Caco-2 (cell line): ENCODE measurements around the gene FCHSD2. TPM values are rescaled to one million over a fixed set of nuclear protein-coding genes. Genes with fewer than 3 reads are reported as not detected.
A peak's percentile ranks its signal among the peaks of the same experiment; 100 is the strongest.

Experiments used
- BruUV-seq: library from RNA; stranded (reverse); fragments of 400-500 nt; replicated peaks from 2 replicates; lab custom pipeline; 2021; lab: Mats Ljungman, UMichigan
- CTCF ChIA-PET: fragments of 300-600 bp; sonication (Branson Sonifier 250); formaldehyde crosslinking; loops from one replicate; lab custom pipeline; 2022; ENCODE audit warnings: antibody characterized with exemption; lab: Charles Lee
- POLR2A ChIA-PET: fragments of 300-600 bp; sonication (Branson Sonifier 250); formaldehyde crosslinking; loops from one replicate; lab custom pipeline; 2022; ENCODE audit warnings: antibody characterized with exemption; lab: Charles Lee
- DNase-seq, 2 experiments: peaks; one replicate each; pipeline versions ENCODE4 v3.0.0 to v3.0.0-alpha.2; 2020 to 2022
- H3K27me3 ChIP-seq: replicated peaks from 2 replicates; pipeline ENCODE4 v1.6.0; 2011; ENCODE audit warnings: low read length; ENCODE audit not compliant: control insufficient read depth, insufficient read depth
- H3K36me3 ChIP-seq: 2 replicates; pipeline ENCODE4 v1.5.1; 2011; ENCODE audit warnings: low read length; ENCODE audit not compliant: control insufficient read depth, insufficient read depth
- H3K4me1 ChIP-seq: fragments of 250-450 bp; sonication (Bioruptor Pico); 2 replicates; pipeline ENCODE4 v1.5.1; 2020; ENCODE audit warnings: mild to moderate bottlenecking
- H3K4me3 ChIP-seq: 2 replicates; pipeline ENCODE4 v1.5.1; 2011; ENCODE audit warnings: low read depth, mild to moderate bottlenecking, control low read depth, low read length
- H3K9me3 ChIP-seq: fragments of 250-450 bp; sonication (Bioruptor Pico); 2 replicates; pipeline ENCODE4 v1.5.1; 2020; ENCODE audit warnings: mild to moderate bottlenecking, moderate library complexity
- H3K27ac Mint-ChIP-seq: one replicate; pipeline ENCODE4 v1.8.0; 2022; ENCODE audit warnings: mixed read lengths; ENCODE audit not compliant: unreplicated experiment
- H3K27me3 Mint-ChIP-seq: one replicate; pipeline ENCODE4 v1.8.0; 2022; ENCODE audit warnings: mixed read lengths; ENCODE audit not compliant: insufficient read depth, unreplicated experiment
- H3K36me3 Mint-ChIP-seq: one replicate; pipeline ENCODE4 v1.8.0; 2022; ENCODE audit warnings: mild to moderate bottlenecking, mixed read lengths; ENCODE audit not compliant: insufficient read depth, unreplicated experiment
- H3K4me1 Mint-ChIP-seq: one replicate; pipeline ENCODE4 v1.8.0; 2022; ENCODE audit warnings: low read depth, mixed read lengths; ENCODE audit not compliant: unreplicated experiment
- H3K4me3 Mint-ChIP-seq: one replicate; pipeline ENCODE4 v1.8.0; 2022; ENCODE audit warnings: mild to moderate bottlenecking, moderate library complexity, mixed read lengths; ENCODE audit not compliant: unreplicated experiment
- H3K9me3 Mint-ChIP-seq: one replicate; pipeline ENCODE4 v1.8.0; 2022; ENCODE audit warnings: mixed read lengths; ENCODE audit not compliant: unreplicated experiment
- intact Hi-C: fragments of 100-400 bp; cut with micrococcal nuclease; formaldehyde crosslinking; loops from one replicate; pipeline ENCODE4 v1.10.0; 2022; ENCODE audit not compliant: unreplicated experiment
- total RNA-seq: library from RNA; stranded (reverse); gene quantifications from 2 replicates; pipeline ENCODE4 v1.2.3, GENCODE V29; 2022
- TF ChIP-seq, protein P1 (sequence below), 2 experiments: fragments of 200-600 bp in 1 of 2; IDR thresholded peaks; 1 replicate in 1 of 2; 2 replicates in 1 of 2; pipeline versions ENCODE4 v1.5.1 to v1.8.0; 2011 to 2022; ENCODE audit warnings: antibody characterized with exemption in 1 of 2, control low read depth in 1 of 2, inconsistent platforms in 1 of 2, low read depth in 1 of 2, low read length in 1 of 2, mild to moderate bottlenecking in 1 of 2, moderate library complexity in 1 of 2; ENCODE audit not compliant: insufficient read depth in 1 of 2, severe bottlenecking in 1 of 2, unreplicated experiment in 1 of 2

Gene FCHSD2
- total RNA-seq, 1 experiment from 2014 or later = 32.7 TPM

DNA sequence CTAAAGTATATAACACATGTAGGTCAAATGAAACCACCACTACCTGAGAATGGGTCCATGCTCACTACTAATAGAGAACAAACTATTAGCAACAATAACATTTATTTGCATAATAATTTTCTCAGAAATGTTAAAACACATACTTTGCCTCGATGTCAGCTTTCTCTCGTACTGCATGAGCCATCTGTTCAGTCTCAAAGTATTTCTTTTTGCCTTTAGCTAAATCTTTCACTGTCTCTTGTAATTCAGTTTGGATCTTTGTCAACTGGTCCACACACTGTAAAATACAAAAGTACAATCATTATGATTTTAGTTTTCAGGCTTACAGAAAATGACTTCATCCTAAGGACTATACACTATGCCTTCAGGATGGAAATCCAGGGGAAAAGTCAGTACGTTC, 153.3 kb downstream of the FCHSD2 start:
- peaks cover 13% of the 10 kb centered on the region for H3K4me1 Mint-ChIP-seq
- no peaks in the 10 kb centered on the region for H3K9me3 Mint-ChIP-seq
- H3K36me3 ChIP-seq = no peaks in the 10 kb centered on the region
- H3K27me3 Mint-ChIP-seq = no peaks in the 10 kb centered on the region
- no peaks in the 10 kb centered on the region for H3K27me3 ChIP-seq
- H3K27ac Mint-ChIP-seq = no peak overlapping the region
- no TSS peak for BruUV-seq
- H3K9me3 ChIP-seq = 0 out of 2 replicates have a peak, but pooled peaks cover 5% of the 10 kb centered on the region
- ChIA-PET CTCF (no interaction called here), POLR2A (no interaction called here)
- DNase-seq = no peak
- TF ChIP-seq, protein P1, sequence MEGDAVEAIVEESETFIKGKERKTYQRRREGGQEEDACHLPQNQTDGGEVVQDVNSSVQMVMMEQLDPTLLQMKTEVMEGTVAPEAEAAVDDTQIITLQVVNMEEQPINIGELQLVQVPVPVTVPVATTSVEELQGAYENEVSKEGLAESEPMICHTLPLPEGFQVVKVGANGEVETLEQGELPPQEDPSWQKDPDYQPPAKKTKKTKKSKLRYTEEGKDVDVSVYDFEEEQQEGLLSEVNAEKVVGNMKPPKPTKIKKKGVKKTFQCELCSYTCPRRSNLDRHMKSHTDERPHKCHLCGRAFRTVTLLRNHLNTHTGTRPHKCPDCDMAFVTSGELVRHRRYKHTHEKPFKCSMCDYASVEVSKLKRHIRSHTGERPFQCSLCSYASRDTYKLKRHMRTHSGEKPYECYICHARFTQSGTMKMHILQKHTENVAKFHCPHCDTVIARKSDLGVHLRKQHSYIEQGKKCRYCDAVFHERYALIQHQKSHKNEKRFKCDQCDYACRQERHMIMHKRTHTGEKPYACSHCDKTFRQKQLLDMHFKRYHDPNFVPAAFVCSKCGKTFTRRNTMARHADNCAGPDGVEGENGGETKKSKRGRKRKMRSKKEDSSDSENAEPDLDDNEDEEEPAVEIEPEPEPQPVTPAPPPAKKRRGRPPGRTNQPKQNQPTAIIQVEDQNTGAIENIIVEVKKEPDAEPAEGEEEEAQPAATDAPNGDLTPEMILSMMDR (IDR thresholded peaks at IDR 0.05; ENCODE audit: insufficient read depth in 1 of 2, low read depth in 1 of 2, low read length in 1 of 2, severe bottlenecking in 1 of 2, unreplicated experiment in 1 of 2) = no peak
- H3K4me1 ChIP-seq = peaks cover 23% of the 10 kb centered on the region
- H3K36me3 Mint-ChIP-seq = no peaks in the 10 kb centered on the region
- H3K4me3 Mint-ChIP-seq = no peak overlapping the region
- no peak overlapping the region for H3K4me3 ChIP-seq
- intact Hi-C loops = no loop called here

DNA sequence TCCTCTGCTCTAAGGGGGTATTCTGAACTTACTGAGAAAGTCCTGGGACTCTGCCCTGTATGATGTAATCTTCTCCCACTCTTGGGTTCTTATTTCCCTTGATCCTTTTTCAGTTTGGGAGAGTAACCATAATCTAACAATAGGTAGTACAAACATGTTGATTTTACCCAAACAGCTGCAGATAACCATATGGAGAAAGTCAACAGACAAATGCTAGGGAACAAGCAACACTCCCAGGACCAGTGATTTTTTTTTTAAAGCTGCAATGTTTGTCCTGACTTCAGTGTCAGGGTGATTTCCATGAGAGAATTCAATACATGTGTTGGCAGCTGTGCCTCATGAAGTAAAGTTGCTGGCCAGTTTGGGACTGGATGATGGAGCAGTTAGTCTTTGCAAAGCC, 156.5 kb downstream of the FCHSD2 start:
- Mint-ChIP-seq H3K27me3 (no peaks in the 10 kb centered on the region), H3K9me3 (no peaks in the 10 kb centered on the region), H3K27ac (peak overlapping the region; percentile 79), H3K36me3 (no peaks in the 10 kb centered on the region), H3K4me1 (peaks cover 13% of the 10 kb centered on the region), H3K4me3 (no peak overlapping the region)
- no peaks in the 10 kb centered on the region for H3K36me3 ChIP-seq
- H3K9me3 ChIP-seq = no peaks in the 10 kb centered on the region
- H3K4me3 ChIP-seq = no peak overlapping the region
- ChIA-PET POLR2A (no interaction called here), CTCF (no interaction called here)
- peaks cover 23% of the 10 kb centered on the region for H3K4me1 ChIP-seq
- peak in 1 of 2 experiments; percentile 48 for DNase-seq
- no peaks in the 10 kb centered on the region for H3K27me3 ChIP-seq
- BruUV-seq = no TSS peak
- TF ChIP-seq, protein P1 (IDR thresholded peaks at IDR 0.05; ENCODE audit: insufficient read depth in 1 of 2, low read depth in 1 of 2, low read length in 1 of 2, severe bottlenecking in 1 of 2, unreplicated experiment in 1 of 2) = no peak
- intact Hi-C loops = no loop called here

DNA sequence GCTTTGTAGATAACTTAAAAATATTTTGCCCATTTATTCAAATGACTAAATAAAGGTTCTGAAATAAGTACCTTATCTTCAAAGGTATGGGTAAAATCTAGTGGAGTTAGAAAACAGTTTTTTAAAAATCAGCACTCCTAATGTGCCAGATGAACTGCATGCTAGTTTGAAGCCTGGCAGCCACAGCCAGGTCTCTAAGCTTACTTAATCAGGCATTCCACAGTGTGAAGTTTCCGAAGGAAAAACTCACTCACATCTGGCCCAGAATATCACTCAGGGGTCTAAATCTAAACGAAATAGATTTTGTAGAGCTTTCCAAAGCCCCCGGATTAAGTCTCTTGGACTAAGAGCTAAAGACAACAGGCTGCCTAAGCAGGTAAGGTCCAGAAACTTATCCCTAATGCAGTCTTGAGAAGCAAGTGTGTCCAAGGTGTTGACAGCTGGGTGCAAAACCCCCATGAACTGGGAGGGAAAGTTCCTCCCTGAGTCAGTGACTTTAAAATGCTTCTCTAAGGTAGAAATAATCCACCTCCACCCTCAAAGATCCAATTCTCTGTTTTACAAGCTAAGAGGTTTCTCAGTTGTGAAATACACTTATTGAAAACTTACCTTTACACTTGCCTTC, 157.6 kb downstream of the FCHSD2 start:
- no peaks in the 10 kb centered on the region for H3K36me3 Mint-ChIP-seq
- H3K9me3 Mint-ChIP-seq = no peaks in the 10 kb centered on the region

More for the DNA sequence above, 157.6 kb downstream of the FCHSD2 start:
- Mint-ChIP-seq H3K27ac (no peak overlapping the region), H3K27me3 (no peaks in the 10 kb centered on the region), H3K4me1 (peaks cover 13% of the 10 kb centered on the region), H3K4me3 (no peak overlapping the region)
- H3K4me3 ChIP-seq = no peak overlapping the region
- TF ChIP-seq, protein P1 (IDR thresholded peaks at IDR 0.05; ENCODE audit: insufficient read depth in 1 of 2, low read depth in 1 of 2, low read length in 1 of 2, severe bottlenecking in 1 of 2, unreplicated experiment in 1 of 2) = no peak
- no TSS peak for BruUV-seq
- POLR2A ChIA-PET = no interaction called here
- CTCF ChIA-PET = interaction anchor here (0.6 to 1.0 kb wide), 3 partner anchors 135 to 259 kb away, joined by 4 to 9 read pairs (median 4); no protein-coding TSS in a partner anchor
- H3K9me3 ChIP-seq = no peaks in the 10 kb centered on the region
- no peaks in the 10 kb centered on the region for H3K27me3 ChIP-seq
- H3K4me1 ChIP-seq = peaks cover 23% of the 10 kb centered on the region
- intact Hi-C loops = no loop called here
- DNase-seq = no peak
- no peaks in the 10 kb centered on the region for H3K36me3 ChIP-seq
